Activated CD8-positive, alpha-beta memory T cell treated with anti-CD3 and anti-CD28 coated beads, Interleukin-2, amount 50 U/mL, for 24 hours (primary cell): ENCODE results near the gene CTAGE9.

Experiments
- DNase-seq: peaks from one replicate; pipeline ENCODE4 v3.0.0-alpha.2; 2020; ENCODE audit errors: extremely low read depth

CTAGE9 gene

DNA sequence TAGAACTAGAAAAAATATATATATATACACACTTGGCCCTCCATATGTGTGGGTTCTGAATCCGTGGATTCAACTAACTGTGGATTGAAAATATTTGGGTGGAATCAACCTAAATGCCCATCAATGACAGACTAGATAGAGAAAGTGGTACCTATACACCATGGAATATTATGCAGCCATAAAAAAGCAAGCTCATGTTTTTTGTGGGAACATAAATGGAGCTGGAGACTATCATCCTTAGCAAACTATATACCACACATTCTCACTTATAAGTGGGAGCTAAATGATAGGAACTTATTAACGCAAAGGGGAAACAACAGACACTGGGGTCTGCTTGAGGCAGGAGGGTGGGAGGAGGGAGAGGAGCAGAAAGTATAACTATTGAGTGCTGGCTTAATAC is 37.6 kb downstream of the CTAGE9 start:
- no peak for DNase-seq

GRCh38 chr6:131669891-131670290 is 40.9 kb downstream of the CTAGE9 start:
- no peak for DNase-seq

- DNase-seq: no peak
These were observed 47.1 kb downstream of the CTAGE9 start for GRCh38 chr6:131663578-131664165.

GRCh38 chr6:131660195-131660594 is 50.6 kb downstream of the CTAGE9 start:
- no peak for DNase-seq
